ENCODE results near the gene DIP2C.
"Not testable (repeated sequence)": the region's sequence is repeated elsewhere in the genome, so short reads cannot be mapped to it uniquely, and the experiment has no call there.

DIP2C gene

DNA sequence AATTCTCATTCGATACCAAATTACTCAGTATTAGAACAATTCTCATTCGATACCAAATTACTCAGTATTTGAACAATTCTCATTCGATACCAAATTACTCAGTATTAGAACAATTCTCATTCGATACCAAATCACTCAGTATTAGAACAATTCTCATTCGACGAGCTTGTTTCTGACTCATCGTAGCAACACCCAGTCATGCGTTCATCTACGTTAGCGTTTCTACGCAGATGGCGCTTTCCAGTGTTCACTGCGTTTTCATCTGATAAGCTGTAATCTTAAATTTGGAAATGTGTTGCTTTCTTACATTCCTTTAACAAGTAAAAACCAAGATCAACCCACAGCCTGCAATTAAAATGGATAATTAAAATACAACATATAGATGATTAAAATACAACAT, 277.9 kb downstream of the DIP2C start:
- DNase-seq (ENCODE audit: low read depth): no peak

DNA sequence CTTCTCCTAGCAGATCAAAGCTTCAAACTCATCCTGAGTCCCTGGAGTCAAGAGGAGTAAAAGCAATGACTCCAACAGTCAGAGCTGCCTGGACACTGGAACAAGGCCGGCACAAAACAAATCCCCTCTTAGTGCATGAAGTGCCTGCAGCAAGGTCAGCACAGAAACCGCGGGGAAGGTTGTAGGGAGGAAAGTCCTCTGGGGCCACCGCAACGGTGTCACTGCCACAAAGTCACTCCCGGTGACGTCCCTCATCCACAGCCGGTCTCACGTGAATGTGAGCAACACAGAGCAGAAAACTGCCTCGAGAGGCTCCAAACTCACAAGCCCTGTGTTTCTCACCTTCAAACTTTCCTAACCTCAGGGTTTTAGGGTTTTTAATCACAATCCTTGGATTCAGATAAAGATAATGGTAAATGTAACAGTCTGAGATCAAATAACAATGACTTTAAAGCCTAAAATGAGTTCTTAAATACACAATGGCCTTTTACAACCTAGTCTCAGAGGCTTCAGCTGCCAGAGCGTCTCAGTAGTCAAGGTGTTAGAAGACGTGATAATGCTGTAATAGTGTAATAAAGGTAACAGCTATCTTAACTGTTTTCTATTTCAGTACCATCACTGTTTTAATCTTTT, 279.9 kb downstream of the DIP2C start:
- no peak for DNase-seq (ENCODE audit: low read depth)

- DNase-seq (ENCODE audit: low read depth): no peak
These were observed 281.2 kb downstream of the DIP2C start for GRCh38 chr10:408236-408635.

DNA sequence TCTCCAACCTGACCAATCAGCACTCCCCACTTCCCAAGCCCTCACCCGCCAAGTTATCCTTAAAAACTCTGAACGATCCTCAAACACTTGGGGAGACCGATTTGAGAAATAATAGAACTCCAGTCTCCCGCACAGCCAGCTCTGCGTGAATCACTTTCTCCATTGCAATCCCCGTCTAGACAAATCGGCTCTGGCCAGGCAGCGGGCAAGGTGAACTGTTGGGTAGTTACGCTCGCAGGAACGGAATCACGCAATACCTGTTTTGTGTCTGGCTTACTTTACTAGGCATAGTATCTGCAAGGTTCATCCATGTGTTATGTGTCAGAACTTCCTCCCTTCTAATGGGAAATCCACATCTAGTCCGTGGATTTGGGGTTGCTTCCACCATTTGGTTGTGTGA, 282.5 kb downstream of the DIP2C start:
- no peak for DNase-seq (ENCODE audit: low read depth)

- no peak for DNase-seq (ENCODE audit: low read depth)
These were observed 283.8 kb downstream of the DIP2C start for GRCh38 chr10:405648-406047.

DNA sequence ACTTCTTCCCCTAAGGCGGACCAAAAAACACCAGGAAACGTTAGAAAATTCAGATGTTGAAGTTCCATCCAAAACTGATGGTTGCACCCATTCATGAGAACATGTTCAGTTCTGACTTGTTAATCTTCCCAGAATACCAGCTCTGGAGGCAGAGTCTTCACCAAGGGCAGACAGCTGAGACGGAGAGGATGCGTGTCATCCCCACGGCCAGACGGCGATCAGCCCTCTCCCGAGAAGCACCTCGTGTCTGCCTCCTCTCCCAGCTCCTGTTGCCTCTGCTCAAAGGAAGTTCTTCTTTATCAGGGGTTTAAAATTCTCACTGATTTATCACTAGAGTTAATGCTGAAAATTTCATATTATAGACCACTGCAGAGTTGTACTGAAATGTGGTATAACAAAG, 284.5 kb downstream of the DIP2C start:
- no peak for DNase-seq (ENCODE audit: low read depth)

DNA sequence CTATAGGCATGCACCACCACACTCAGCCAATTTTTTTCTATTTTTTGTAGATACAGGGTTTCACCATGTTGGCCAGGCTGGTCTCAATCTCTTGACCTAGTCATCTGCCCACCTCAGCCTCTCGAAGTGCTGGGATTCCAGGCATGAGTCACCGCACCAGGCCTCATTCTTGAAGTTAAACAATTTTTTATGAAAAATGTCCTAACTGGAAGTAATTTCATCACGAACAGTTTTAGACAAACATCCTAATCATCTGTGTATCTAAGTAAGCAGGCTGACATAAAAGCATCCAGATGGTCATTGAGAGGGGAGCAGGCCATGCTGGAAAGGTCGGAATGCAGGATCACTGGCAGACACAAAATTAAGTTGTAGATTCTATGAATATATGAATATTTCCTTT, 285.1 kb downstream of the DIP2C start:
- no peak for DNase-seq (ENCODE audit: low read depth)

DNA sequence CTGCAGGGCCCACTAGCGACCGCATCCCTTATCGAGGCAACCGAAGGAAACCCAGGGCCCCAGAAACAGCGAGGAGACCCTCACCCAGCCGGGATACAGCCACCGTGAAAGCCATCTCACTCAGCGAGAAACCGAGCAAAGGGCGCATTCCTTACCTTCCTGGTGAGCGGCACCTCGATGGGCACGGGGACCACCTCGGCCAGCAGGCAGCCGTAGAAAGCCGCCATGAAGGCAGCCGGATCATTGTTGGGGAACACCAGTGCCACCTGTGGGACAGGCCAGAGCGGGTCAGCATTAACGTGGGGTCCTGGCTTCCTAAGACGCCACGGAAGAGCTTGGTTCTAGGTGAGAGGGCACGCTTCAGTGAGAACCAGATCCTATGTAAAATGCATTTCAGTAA, 290.5 kb downstream of the DIP2C start:
- no peak for DNase-seq (ENCODE audit: low read depth)

- DNase-seq (ENCODE audit: low read depth): no peak
These were observed 292.0 kb downstream of the DIP2C start for GRCh38 chr10:397321-398068.

DNA sequence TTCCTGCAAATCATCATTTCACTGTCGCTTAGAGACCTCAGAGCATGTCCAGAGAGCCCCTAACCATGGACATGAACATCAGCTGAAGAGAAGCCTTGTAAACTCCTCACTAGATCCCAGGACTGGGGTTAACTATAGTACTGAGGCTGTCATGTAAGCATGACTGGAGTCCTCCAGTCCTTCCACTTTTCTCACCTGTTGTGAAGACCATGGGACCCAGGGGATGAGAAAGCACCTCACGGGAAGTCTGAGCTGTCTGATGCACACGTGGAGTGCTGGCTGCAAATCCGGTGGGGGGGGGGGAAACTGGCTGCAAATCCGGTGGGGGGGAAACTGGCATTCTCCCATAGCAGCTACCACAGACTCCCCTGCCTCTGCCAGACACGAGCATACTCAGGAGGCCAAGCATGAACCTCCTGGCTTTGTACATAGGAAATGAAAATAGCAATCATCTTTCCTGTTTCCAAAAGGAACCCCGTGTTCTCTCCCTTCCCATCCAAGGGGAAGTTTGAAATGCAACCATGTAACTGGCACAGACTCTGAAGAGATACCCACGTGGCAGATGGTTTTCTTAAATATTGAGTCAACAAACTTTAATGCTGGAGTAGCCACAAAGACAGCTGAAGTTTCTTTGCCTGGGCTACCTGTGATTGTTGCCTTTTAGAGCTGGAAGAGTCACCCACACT, 292.8 kb downstream of the DIP2C start:
- DNase-seq (ENCODE audit: low read depth): no peak

GRCh38 chr10:396107-396506, 293.4 kb downstream of the DIP2C start:
- no peak for DNase-seq (ENCODE audit: low read depth)

DNA sequence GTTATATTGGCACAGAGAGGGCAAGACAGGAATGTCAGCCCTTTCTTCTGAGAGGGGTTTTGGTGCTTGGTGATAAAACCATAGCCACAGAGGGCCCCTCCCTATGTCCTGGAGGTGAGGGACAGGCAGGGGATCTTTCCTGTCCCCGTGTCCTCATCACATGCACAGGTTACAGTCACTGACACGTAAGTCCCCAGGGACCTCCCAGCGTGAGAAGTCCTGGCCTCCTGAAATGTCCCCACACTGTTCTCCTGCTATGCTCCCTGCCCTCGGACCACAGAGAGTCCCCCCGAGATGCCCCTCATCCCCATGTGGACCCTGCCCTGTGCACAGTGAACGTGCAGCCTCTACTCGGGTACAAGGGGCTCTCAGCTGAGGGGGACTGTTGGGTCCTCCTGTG, 293.8 kb downstream of the DIP2C start:
- no peak for DNase-seq (ENCODE audit: low read depth)

DNA sequence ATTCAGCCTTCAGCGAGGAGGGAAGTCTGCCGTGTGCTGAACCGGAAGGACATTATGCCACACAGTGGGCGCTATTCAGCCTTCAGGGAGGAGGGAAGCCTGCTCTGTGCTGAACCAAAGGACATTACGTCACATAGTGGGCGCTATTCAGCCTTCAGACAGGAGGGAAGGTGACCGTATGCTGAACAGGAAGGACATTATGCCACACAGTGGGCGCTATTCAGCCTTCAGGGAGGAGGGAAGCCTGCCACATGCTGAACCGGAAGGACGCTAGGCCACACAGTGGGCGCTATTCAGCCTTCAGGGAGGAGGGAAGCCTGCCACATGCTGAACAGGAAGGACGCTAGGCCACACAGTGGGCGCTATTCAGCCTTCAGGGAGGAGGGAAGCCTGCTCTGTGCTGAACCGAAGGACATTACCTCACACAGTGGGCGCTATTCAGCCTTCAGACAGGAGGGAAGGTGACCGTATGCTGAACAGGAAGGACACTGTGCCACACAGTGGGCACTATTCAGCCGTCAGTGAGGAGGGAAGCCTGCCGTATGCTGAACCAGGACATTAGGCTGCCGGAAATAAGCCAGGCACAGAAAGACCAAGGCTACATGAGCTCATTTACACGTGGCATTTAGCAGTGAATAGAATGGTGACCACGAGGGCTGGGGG, 294.9 kb downstream of the DIP2C start:
- not testable (repeated sequence) for DNase-seq (ENCODE audit: low read depth)

GRCh38 chr10:393787-394438, 295.6 kb downstream of the DIP2C start:
- no peak for DNase-seq (ENCODE audit: low read depth)

DNA sequence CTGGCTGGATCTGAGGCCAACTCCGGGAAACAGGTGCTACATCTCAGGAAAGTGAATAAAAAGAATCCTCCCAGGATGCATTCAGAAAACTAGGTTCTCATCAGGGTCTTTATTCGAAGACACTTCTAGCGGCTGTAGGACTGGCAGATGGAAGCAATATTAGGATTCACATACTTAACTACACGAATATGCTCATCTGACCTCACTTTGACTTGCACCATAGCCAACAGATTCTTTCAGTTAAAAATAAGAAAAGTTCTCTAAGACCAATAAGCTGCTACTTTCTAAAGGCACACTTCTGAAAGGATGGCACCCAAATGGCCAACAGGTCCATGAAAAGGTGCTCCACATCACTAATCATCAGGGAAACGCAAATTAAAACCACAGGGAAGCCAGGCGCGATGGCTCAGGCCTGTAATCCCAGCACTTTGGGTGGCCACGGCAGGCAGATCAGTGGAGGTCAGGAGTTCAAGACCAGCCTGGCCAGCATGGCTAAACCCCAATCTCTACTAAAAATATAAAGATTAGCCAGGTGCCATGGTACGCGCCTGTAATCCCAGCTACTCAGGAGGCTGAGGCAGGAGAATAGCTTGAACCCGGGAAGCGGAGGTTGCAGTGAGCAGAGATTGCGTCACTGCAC, 296.2 kb downstream of the DIP2C start:
- no peak for DNase-seq (ENCODE audit: low read depth)

DNA sequence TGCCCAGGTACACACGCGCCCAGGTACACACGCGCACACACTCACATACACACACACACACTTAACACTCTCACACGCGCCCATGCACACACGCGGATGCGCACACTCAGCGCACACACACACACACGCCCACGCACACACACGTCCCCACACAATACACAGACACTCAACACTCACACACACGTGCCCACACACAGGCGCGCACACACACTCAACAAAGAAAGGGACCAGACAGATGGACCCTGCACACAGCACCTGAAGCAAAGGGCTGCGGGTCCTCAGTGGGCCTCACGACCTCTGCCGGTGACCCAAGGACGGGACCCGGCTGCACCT, 296.8 kb downstream of the DIP2C start:
- no peak for DNase-seq (ENCODE audit: low read depth)

GRCh38 chr10:391847-392704, 297.4 kb downstream of the DIP2C start:
- no peak for DNase-seq (ENCODE audit: low read depth)

DNA sequence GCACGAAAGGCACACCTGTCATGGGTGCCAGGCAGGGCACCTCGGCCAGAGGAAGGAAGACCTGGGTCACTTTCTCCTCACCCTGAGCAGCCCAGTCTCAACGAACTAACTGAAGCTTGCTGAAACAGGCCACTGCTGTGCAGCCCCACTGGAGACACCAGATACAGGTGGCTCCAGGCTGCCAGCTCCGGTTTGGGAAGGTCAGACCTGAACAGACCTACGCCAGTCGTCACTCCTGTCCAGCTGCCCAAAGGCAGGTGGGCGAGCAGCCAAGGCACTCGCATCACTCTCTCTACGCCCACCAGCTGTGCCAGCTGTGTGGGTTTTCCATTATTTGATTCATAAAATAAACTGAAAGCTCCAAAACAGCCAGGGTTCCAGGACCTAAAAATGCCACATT, 298.2 kb downstream of the DIP2C start:
- no peak for DNase-seq (ENCODE audit: low read depth)

GRCh38 chr10:390449-391100, 298.9 kb downstream of the DIP2C start:
- no peak for DNase-seq (ENCODE audit: low read depth)

DNA sequence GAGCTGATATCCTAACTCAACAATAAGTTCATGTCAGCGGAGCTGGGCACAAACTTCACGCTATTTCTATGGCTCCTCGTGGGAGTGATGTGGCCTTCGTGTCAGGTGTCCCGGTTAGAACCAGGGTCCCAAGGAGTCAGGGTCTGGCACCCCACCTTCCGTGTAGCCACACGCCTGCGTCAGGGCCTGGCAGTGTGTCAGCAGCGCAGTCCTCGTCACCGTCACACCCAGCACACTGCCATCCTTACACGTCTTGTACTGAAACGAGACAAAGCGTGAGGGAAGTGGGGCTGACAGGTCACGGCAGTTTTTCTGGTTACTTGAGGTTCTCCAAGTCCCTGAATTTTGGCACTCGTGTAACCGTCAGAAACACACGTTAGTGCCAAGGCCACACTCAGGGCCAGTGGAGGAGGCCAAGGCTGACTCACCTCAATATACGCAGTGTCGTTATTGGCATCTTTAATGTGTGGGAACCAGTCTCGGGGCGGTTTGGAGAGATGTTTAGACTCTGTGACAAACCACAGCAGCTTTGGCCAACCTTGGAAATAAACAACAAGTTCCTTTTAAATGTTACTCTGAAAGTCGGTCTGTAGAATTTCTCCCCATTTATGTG, 299.5 kb downstream of the DIP2C start:
- DNase-seq (ENCODE audit: low read depth): no peak
